C4-2B (cell line): ENCODE data around the gene PNPLA6.

Experiments used
- CTCF ChIP-seq: fragments of 450-650 bp; conservative IDR thresholded peaks from 2 replicates; pipeline ENCODE4 v1.5.1; 2017; ENCODE audit warnings: mild to moderate bottlenecking
- ZFX ChIP-seq: fragments of 450-650 bp; IDR thresholded peaks from 2 replicates; pipeline ENCODE4 v1.6.1; 2017

GRCh38 chr19:7526059-7526929 lies 9.2 kb upstream of the PNPLA6 start:
- TF ChIP-seq CTCF = no peak
- TF ChIP-seq ZFX = no peak
